GM18858 (cell line): ENCODE measurements around the gene NME9.
A peak's percentile ranks its signal among the peaks of the same experiment; 100 is the strongest.
"Not testable (repeated sequence)": the region's sequence is repeated elsewhere in the genome, so short reads cannot be mapped to it uniquely, and the experiment has no call there.

Source experiments
- ATAC-seq: cut with Tn5 transposase; IDR thresholded peaks from one replicate; pipeline ENCODE4 v1.9.1; 2021; ENCODE audit not compliant: unreplicated experiment

The NME9 gene

DNA sequence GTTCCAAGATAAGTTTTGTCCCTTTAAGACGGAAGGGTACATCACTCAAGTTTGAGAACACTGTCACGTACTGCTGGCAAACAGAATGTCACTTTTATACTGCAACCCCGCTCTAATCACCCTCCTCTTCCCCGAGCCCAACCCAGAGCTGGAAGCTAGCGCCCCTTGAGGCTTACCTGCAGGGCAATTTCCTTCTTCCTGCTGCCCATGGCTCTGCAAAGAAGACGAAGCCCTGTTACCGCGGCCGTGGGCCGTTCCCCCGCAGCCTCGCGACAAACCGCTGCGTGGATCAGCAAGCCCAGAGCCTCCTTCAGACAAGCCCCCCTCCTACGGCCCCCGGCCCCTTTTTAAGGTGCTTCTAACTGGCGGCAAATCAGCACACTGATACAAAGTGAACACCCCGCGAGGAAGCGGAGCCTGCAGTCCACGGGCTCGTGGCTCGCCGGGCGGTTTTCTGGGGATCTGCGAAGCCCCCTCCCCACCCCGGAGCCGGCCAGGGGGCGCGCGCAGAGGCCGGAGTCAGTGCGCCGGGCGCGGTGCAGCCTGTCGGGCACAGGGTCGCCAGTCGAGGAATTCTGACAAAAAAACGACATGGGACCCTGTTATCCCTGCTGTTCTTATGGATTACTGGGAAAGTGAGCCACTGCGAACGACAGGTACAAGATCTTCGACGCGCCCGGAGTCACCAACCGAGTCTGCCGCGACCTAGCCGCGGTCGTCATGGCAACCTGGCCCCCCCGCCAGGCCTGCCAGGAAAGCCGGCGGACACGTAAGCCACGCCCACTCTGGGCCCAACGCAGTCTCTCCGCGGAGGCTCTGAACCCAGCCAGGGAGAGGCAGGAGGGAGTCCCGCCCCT, at the start of gene NME9:
Gene NME9, minus strand, starts transcription at position 725 of the 857 bp plus-strand sequence. Its CDS starts 516 bp downstream, at position 209.
- ATAC-seq, result peak; percentile 51

DNA sequence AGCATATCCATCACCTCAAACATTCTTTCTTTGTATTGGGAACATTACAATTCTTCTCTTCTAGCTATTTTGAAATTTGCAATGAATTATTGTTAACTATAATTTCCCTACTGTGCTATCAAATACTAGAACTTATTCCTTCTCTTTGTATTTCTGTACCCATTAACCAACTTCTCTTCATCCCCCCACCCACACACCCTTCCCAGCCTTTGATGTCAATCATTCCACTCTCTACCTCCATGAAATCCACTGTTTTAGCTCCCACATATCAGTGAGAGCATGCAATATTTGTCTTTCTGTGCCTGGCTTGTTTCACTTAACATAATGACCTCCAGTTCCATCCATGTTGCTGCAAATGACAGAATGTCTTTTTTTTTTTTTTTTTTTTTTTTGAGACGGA, 49.3 kb upstream of the NME9 start:
- no peak for ATAC-seq

GRCh38 chr3:138378331-138378730, 48.7 kb upstream of the NME9 start:
- ATAC-seq, result no peak

- no peak for ATAC-seq
Measured at GRCh38 chr3:138377804-138378203, 48.2 kb upstream of the NME9 start.

GRCh38 chr3:138377212-138377611, 47.6 kb upstream of the NME9 start:
- ATAC-seq, result not testable (repeated sequence)

- no peak for ATAC-seq
Measured at GRCh38 chr3:138376663-138377062, 47.0 kb upstream of the NME9 start.

- ATAC-seq, result no peak
Measured at GRCh38 chr3:138375447-138375846, 45.8 kb upstream of the NME9 start.

GRCh38 chr3:138374573-138375134, 45.0 kb upstream of the NME9 start:
- ATAC-seq, result no peak

DNA sequence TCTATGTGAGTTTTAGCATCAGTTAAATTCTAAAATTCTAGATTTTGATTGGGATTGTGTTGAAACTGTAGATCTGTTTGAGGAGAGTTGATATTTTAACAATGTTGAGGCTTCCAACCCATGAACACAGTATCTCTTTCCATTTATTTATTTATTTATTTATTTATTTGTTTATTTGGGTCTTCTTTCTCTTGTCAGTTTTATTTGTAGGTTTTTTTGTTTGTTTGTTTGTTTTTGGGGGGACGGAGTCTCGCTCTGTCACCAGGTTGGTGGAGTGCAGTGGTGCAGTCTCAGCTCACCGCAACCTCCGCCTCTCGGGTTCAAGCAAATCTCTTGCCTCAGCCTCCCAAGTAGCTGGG, 44.1 kb upstream of the NME9 start:
- ATAC-seq, result no peak

DNA sequence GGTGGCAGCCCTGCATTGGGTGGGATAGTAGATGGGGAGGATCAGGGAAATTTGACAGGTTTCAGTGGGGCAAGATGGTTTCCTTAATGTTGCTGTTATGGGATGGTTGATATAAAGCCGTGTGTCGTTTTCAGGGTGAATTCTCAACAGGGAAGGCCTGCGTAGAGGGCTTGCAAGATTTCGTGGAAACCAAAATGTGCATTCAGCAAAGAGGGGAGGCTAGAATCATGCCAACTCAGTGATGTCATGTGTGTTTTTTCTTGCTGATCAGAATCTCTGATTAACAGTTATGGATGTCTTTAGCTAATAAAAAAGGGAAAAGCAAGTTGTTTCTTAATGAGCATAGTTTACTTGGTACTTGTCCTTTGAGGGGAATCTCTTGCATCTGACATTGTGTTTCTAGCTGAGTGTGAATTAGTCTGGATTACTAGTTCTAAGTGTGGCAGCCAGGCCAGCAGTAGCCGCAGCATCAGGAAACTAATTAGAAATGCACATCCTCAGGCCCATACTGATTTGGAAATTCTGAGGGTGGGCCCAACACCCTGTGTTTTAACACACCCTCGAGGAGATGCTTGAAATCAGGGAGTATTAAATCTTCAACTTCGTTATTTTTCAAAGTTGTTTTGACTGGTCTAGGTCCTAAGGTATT, 43.6 kb upstream of the NME9 start:
- no peak for ATAC-seq

GRCh38 chr3:138371070-138371965, 41.7 kb upstream of the NME9 start:
- peak; percentile 100 for ATAC-seq

DNA sequence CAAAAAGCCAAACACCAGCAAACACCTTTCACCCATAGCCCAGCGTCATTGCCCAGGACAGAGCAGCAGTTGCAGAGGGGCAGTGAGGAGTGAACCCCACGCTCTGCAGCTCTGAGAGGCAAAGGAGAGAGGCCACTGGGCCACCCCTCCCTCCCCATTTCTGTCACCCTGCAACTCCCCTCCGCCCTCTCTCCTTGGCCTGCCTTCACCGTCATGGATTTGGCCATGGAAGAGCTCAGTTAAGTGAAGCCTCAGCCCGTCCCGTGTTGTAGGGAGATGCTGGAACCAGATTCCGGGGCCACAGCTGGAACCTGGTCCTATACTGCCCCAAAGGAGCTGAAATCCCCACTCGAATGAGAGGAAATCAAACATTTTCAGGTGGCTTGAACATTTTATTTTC, 40.7 kb upstream of the NME9 start:
- ATAC-seq, result no peak

DNA sequence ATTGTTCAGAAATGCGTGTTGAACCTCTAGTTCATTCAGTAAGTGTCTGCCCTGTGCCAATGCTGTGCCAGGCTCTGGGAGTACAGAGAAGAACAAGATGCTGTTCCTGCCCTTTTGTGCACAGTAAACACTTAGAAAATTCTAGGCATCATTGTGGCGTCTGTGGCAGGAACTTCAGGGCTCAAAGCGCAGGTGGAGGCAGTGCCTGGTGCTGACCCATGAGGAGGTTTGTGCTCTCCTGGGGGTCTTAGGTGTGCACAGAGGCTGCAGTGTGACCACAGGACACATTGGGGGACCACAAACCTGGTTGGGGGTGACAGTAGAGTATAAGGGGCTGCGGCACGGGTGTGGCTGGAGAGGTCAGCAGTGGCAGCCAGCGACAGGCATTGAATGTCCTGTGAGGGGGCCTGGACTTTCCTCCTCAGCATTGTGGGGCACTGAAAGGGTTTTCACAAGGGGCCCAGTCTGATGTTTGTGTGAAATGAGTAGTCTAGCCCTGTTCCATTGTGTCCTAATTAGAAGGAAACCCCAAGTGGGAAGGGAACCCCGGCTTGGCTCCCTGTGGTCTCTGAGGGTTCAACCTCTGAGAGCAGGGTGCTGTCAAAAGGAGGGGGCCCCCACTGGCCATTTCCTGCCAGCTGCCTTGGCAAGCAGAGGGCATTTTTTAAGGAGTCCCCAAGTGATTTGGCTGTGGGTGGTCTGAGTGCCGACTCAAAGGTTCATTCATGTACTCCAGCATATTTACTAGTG, 39.7 kb upstream of the NME9 start:
- ATAC-seq, result no peak

DNA sequence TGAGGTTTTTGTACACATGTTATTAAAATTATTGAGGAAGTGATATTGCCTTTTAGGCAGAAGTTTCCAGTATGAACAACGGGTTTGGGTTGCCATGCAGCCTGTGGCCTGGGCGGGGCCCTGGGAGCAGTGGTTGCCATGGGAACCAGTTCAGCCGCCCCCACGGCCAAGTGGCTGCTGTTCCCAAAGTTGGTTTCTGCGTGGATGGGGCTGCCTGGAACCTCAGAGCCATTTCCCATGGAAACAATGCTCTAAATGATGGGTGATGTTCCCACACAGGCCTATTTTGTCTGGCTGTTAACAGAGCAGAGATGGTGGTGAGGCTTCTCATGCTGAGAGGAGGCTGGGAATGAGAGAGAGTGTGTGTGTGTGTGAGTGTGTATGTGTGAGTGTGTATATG, 38.3 kb upstream of the NME9 start:
- ATAC-seq, result no peak

- ATAC-seq, result no peak
Measured at GRCh38 chr3:138367326-138367850, 37.7 kb upstream of the NME9 start.

DNA sequence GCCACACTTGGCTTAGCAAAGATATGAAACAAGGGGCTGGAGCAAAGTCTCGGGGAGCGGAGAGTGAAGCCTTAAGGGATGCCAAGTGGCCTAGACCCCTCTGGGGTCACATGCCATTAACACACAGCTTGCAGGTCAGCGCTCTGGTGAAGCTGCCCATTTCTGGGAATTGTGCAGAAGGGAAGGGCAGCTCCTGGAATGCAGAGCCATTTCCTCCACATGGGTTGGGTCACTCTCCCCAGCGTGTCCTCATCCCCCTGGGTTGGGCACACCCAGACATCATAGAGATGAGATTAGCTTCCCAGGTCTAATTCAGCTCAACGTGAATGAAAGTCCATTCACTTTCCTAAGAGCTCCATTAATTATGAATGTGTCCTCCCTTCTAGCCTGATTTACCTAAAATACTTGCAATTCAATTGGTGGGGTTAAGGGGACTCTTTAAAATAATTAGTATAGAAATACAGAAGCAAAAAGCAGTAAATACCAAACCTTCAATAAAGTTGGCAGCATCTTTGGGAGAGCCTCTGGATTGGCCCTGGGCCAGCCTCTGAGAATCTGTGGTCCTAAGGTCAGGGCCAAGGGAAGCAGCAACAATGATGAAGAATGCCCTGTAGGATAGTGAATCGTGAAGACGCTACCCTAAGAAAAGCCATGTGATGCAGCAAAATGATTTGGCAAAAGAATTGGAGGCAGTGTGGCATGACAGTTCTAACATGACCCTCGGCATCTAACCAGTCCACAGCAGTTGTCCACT, 36.5 kb upstream of the NME9 start:
- no peak for ATAC-seq

DNA sequence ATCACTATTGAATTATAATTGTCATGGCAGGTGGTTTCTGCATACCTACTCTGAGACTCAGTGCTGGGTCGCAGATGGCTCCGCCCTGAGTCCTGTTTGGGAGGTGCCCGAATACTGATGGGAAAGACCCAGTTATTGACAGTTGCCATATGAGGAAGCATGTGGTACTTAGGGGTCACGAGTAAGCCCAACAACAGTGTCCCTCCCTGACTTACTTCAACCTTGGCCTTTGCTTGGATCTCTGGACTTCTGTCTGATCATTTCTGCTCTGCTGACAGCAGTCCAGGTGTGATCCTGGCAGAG, 35.6 kb upstream of the NME9 start:
- ATAC-seq, result no peak

DNA sequence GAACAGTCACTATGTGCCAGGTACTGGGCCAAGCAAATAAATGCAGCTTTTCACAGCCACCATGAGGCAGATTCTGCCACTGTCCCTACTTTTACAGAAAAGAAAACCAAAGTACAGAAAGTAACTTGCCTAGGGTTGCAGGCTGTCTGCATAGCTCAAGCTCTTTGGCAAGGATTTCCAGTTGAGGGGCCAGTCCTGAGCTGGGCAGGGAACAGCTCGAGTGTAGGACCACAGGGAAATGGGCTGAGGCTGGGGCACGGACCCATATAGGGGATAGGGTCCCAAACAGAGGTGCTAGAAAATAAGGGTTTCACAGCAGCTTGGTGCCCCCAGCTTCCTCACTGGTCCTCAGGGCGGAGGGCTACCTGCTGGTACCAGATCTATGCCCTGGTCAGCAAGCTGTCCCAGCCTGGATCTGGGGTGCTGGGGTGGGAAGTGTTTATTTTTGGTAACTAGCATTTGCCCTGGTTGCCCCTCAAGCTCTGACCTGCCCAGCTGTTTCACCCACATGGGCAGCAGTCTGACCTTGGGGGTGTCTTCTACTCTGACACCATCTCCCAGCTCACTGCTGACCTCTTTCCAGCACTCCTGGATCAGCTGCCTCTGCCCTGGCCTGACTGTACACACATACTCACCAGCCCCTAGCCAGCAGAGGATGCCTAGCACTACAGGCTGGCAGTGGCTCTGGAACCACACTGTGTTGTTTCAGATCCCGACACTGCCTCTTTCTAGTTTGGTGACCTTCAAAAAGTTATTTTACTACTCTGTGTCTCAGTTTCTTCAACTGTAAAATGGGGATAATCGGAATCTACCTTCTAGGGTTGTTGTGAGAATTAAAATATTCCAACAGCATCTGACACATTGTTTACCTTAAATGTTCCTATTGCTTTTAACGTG, 35.0 kb upstream of the NME9 start:
- no peak for ATAC-seq

DNA sequence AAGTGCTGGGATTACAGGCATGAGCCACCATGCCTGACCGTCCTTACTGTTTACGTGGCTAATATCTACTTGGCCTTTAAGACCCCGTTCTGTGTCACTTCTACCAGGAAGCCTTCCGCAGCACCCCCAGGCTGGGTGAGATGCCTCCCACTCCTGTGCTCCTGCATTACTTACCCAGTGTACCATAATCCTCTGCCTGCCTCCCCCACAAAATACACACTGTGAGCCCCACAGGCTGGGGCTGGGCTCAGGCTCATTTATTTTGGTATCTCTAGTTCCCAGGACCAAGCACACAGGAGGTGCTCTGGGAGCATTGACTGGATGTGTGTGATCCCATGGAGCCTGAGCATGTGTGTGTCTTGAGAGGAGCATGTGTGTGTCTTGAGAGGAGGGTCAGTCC, 33.7 kb upstream of the NME9 start:
- ATAC-seq, result no peak
